Measurements from ENCODE around the gene LEMD3. TPM values are rescaled to one million over a fixed set of nuclear protein-coding genes. Genes with fewer than 3 reads are reported as not detected.
A peak's percentile ranks its signal among the peaks of the same experiment; 100 is the strongest.

Gene LEMD3
- total and polyA plus RNA-seq, 12 donors = 7.1 to 52.1 (median 22.3) TPM

- DNase-seq = no peak
- intact Hi-C loops (cut with DNase I) = loop anchor here in 1 of 2 donors (5.0 kb wide), 1 partner anchor 230 kb away; no protein-coding TSS in a partner anchor
- Histone ChIP-seq H3K27me3 (peaks cover 54% of the 10 kb centered on the region), H3K4me1 (replicated peaks in 1 of 2) (peaks cover 0 to 8% of the 10 kb centered on the region in 2 donors), H3K4me3 (no peak overlapping the region), H3K27ac (no peak overlapping the region), H3K9me3 (replicated peaks in 1 of 3) (no peaks in the 10 kb centered on the region), H3K36me3 (replicated peaks in 1 of 2) (no peaks in the 10 kb centered on the region)
- WGBS, 4 donors = 67 to 75% (median 71%) methylated on average over 5 of the region's 5 CpGs
- TF ChIP-seq POLR2A (IDR thresholded peaks at IDR 0.05) (no peak), CTCF (IDR thresholded peaks at IDR 0.05) (no peak)
Measured at GRCh38 chr12:65122703-65123102, 46.7 kb upstream of the LEMD3 start.

DNA sequence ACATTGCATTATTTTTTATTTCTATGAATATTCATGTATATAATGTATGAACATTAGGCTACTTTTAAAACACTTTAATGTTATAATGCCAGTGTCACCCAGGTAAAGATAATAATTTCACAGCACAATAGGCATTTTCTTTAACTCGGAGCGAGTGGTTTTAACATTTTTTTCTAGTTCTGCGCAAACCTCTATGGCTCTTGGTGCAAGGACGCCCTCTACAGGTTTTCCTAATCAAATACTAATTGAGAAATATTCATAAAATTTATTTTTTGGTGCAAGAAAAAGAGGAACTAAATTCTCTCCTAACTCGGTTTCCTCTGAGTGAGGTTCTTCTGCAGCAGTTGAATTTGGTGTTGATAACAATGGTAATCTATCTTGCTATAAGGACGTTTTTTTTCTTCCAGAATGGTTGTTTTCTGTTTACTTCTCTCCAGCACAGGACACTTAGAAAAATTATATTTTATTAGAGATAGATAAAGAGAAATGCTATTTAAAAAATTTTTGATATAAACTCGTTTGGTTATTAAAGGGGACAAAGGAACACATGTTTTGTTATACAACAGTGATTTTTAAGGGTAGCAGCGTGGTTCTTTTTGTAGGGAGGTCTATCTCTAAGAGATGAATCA is 45.8 kb upstream of the LEMD3 start:
- DNase-seq = peak in 3 of 7 donors; percentile 31 to 36 (median 33)
- 7 to 10% (median 9%) methylated on average over 8 of the region's 8 CpGs for WGBS, 4 donors
- H3K27me3 ChIP-seq = peaks cover 48% of the 10 kb centered on the region
- H3K36me3 ChIP-seq (replicated peaks in 1 of 2) = no peaks in the 10 kb centered on the region
- no peaks in the 10 kb centered on the region for H3K9me3 ChIP-seq (replicated peaks in 1 of 3)
- H3K27ac ChIP-seq = no peak overlapping the region
- intact Hi-C loops (cut with DNase I) = loop anchor here in 1 of 2 donors (5.0 kb wide), 1 partner anchor 231 kb away; no protein-coding TSS in a partner anchor
- no peak overlapping the region for H3K4me3 ChIP-seq
- H3K4me1 ChIP-seq (replicated peaks in 1 of 2) = peaks cover 0 to 8% of the 10 kb centered on the region in 2 donors
- TF ChIP-seq CTCF (IDR thresholded peaks at IDR 0.05) (peak; percentile 45 to 76 (median 63)), POLR2A (IDR thresholded peaks at IDR 0.05) (no peak)

DNA sequence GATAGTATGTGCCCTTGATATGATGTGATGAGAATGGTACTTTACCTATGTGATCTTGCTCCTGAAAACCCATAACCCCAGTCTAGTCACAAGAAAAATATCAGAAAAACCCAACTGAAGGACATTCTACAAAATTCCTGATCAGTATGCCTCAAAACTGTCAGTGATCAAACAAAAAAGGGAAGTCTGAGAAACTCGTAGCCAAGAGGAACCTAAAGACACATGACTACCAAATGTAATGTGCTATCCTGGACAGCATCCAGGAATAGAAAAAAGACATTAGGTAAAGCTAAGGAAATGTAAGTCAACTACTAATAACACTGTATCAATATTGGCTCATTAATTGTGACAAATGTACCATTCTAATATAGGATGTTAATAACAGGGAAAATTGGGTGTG is 44.1 kb upstream of the LEMD3 start:
- DNase-seq = no peak
- no peaks in the 10 kb centered on the region for H3K9me3 ChIP-seq (replicated peaks in 1 of 3)
- H3K4me1 ChIP-seq (replicated peaks in 1 of 2) = peaks cover 0 to 8% of the 10 kb centered on the region in 2 donors
- 31 to 59% (median 41%) methylated on average over 1 of the region's 1 CpG for WGBS, 4 donors
- peaks cover 36% of the 10 kb centered on the region for H3K27me3 ChIP-seq
- TF ChIP-seq CTCF (IDR thresholded peaks at IDR 0.05) = no peak
- no peak for TF ChIP-seq POLR2A (IDR thresholded peaks at IDR 0.05)
- no peaks in the 10 kb centered on the region for H3K36me3 ChIP-seq (replicated peaks in 1 of 2)
- intact Hi-C loops (cut with DNase I) = no loop called here
- no peak overlapping the region for H3K27ac ChIP-seq
- no peak overlapping the region for H3K4me3 ChIP-seq

- DNase-seq = no peak
- intact Hi-C loops (cut with DNase I) = no loop called here
- no peak for TF ChIP-seq CTCF (IDR thresholded peaks at IDR 0.05)
- no peak for TF ChIP-seq POLR2A (IDR thresholded peaks at IDR 0.05)
- Histone ChIP-seq H3K9me3 (replicated peaks in 1 of 3) (no peaks in the 10 kb centered on the region), H3K27me3 (peaks cover 32% of the 10 kb centered on the region), H3K27ac (no peak overlapping the region), H3K4me3 (no peak overlapping the region), H3K36me3 (replicated peaks in 1 of 2) (no peaks in the 10 kb centered on the region), H3K4me1 (replicated peaks in 1 of 2) (peaks cover 0 to 6% of the 10 kb centered on the region in 2 donors)
- WGBS, 4 donors = 55 to 65% (median 62%) methylated on average over 2 of the region's 2 CpGs
Measured at GRCh38 chr12:65125975-65126374, 43.4 kb upstream of the LEMD3 start.
